IMR-90 (cell line): ENCODE measurements around the gene TAGLN2.

Source experiments
- CTCF ChIP-seq: conservative IDR thresholded peaks from 2 replicates; pipeline ENCODE4 v1.5.1; 2012; ENCODE audit warnings: mild to moderate bottlenecking, low read depth, low read length, improper control_type of control experiment
- POLR2A ChIP-seq: IDR thresholded peaks from 2 replicates; pipeline ENCODE4 v1.6.1; 2012; ENCODE audit warnings: mild to moderate bottlenecking, low read depth, low read length
- USF2 ChIP-seq: fragments of 150-350 bp; IDR thresholded peaks from 2 replicates; pipeline ENCODE4 v1.6.1; 2017; ENCODE audit warnings: mild to moderate bottlenecking, antibody characterized with exemption, low read length, low read depth

- TF ChIP-seq POLR2A (peak; percentile 97), CTCF (no peak), USF2 (0 out of 2 replicates have a peak, but pooled peaks have one; percentile 29)
Measured at GRCh38 chr1:159924791-159925718, at the start of gene TAGLN2.
